K562 (cell line): Measurements from ENCODE around the gene SULT2A1. TPM values are rescaled to one million over a fixed set of nuclear protein-coding genes. Genes with fewer than 3 reads are reported as not detected.
A peak's percentile ranks its signal among the peaks of the same experiment; 100 is the strongest.

ENCODE experiments used
- ARID1B ChIP-seq: fragments of 450-650 bp; IDR thresholded peaks from 2 replicates; pipeline ENCODE4 v1.6.1; 2016; ENCODE audit warnings: antibody characterized with exemption, mild to moderate bottlenecking, inconsistent platforms
- CBFA2T2 ChIP-seq: fragments of 450-650 bp; conservative IDR thresholded peaks from 2 replicates; pipeline ENCODE4 v1.6.1; 2017; ENCODE audit warnings: mild to moderate bottlenecking
- E2F4 ChIP-seq: sonication (generic); formaldehyde crosslinking; IDR thresholded peaks from 2 replicates; pipeline ENCODE4 v1.8.0; 2022; ENCODE audit warnings: mild to moderate bottlenecking, low read depth, missing genetic modification reagents
- ELF1 ChIP-seq: fragments of 200-800 bp; sonication (Bioruptor generic); IDR thresholded peaks from 2 replicates; pipeline ENCODE4 v1.6.1; 2016; ENCODE audit warnings: missing genetic modification characterization, missing compliant biosample characterization
- FOXK2 ChIP-seq, 2 experiments: fragments of 450-650 bp; IDR thresholded peaks in 1 of 2; conservative IDR thresholded peaks in 1 of 2; 2 replicates each; pipeline ENCODE4 v1.6.1; 2016; ENCODE audit warnings: low read depth in 2 of 2, mild to moderate bottlenecking in 1 of 2
- GABPA ChIP-seq: fragments of 200-800 bp; sonication (Bioruptor generic); conservative IDR thresholded peaks from 2 replicates; pipeline ENCODE4 v1.6.1; 2016; ENCODE audit warnings: low read depth, missing genetic modification characterization, missing compliant biosample characterization
- HCFC1 ChIP-seq: IDR thresholded peaks from 2 replicates; pipeline ENCODE4 v1.6.1; 2012; ENCODE audit warnings: low read depth, low read length, improper control_type of control experiment
- IRF2 ChIP-seq: sonication (generic); formaldehyde crosslinking; IDR thresholded peaks from 2 replicates; pipeline ENCODE4 v1.8.1; 2022; ENCODE audit warnings: mild to moderate bottlenecking, missing genetic modification reagents
- JUND ChIP-seq, 2 experiments: IDR thresholded peaks; 2 replicates in 1 of 2; 3 replicates in 1 of 2; pipeline ENCODE4 v1.6.1; 2011; ENCODE audit warnings: borderline replicate concordance in 2 of 2, low read depth in 2 of 2, low read length in 2 of 2, improper control_type of control experiment in 1 of 2, missing biosample characterization in 1 of 2, missing genetic modification characterization in 1 of 2, missing genetic modification reagents in 1 of 2
- NCOA6 ChIP-seq: fragments of 450-650 bp; IDR thresholded peaks from 2 replicates; pipeline ENCODE4 v1.6.1; 2017; ENCODE audit warnings: mild to moderate bottlenecking
- NRF1 ChIP-seq, 2 experiments: fragments of 450-650 bp; IDR thresholded peaks in 1 of 2; conservative IDR thresholded peaks in 1 of 2; 2 replicates each; pipeline ENCODE4 v1.6.1; 2014; ENCODE audit warnings: mild to moderate bottlenecking in 2 of 2
- PREB ChIP-seq: sonication (generic); formaldehyde crosslinking; IDR thresholded peaks from 2 replicates; pipeline ENCODE4 v1.8.1; 2023; ENCODE audit warnings: mild to moderate bottlenecking, missing genetic modification reagents
- SMARCC2 ChIP-seq: fragments of 450-650 bp; IDR thresholded peaks from 2 replicates; pipeline ENCODE4 v1.6.1; 2017; ENCODE audit warnings: antibody characterized with exemption, moderate library complexity, mild to moderate bottlenecking, low read depth
- ZBTB1 ChIP-seq: sonication (generic); formaldehyde crosslinking; IDR thresholded peaks from 2 replicates; pipeline ENCODE4 v1.8.1; 2023; ENCODE audit warnings: missing genetic modification reagents, low read depth, mild to moderate bottlenecking, borderline replicate concordance
- ZNF449 ChIP-seq: fragments of 250-450 bp; sonication (Bioruptor Pico); IDR thresholded peaks from 2 replicates; pipeline ENCODE4 v1.8.0; 2022; ENCODE audit warnings: moderate library complexity, mild to moderate bottlenecking, inconsistent platforms
- polyA plus RNA-seq, 8 experiments: library from polyadenylated mRNA; depleted of rRNA in 4 of 8; stranded (reverse) in 5 of 8; unstranded in 3 of 8; fragments of >200 nt; fragmentation: Nextera tagmentation in 2 of 8; fragmentation: Illumina TruSeq in 1 of 8; extraction: Ambion mirVana in 2 of 8; extraction: Trizol in 1 of 8; gene quantifications; 2 replicates each; pipeline versions ENCODE4 v1.2.1 to v1.2.3, GENCODE V29; 2011 to 2014; ENCODE audit warnings: inconsistent platforms in 1 of 8, missing spikeins in 1 of 8
- total RNA-seq, 7 experiments: library from RNA; depleted of rRNA in 6 of 7; stranded (reverse); fragments of >200 nt in 6 of 7; fragmentation: Illumina TruSeq in 2 of 7; extraction: Trizol in 2 of 7; gene quantifications; 2 replicates each; pipeline versions ENCODE4 v1.2.1 to v1.2.3, GENCODE V29; 2011 to 2021; ENCODE audit warnings: low replicate concordance in 1 of 7
- TF ChIP-seq, protein P1 (sequence below): fragments of 200-800 bp; sonication (Bioruptor generic); IDR thresholded peaks from 2 replicates; pipeline ENCODE4 v1.6.1; 2016; ENCODE audit warnings: missing genetic modification characterization, missing compliant biosample characterization

The SULT2A1 gene
- total and polyA plus RNA-seq, 9 of the 15 experiments (the other 6 are each of a cell fraction or from before 2014, with no cell fraction given), result 0.03 to 0.25 (median 0.07) TPM; not detected in 4

GRCh38 chr19:47891923-47892666, 6.0 kb upstream of the SULT2A1 start (continued):
- TF ChIP-seq, protein P1, sequence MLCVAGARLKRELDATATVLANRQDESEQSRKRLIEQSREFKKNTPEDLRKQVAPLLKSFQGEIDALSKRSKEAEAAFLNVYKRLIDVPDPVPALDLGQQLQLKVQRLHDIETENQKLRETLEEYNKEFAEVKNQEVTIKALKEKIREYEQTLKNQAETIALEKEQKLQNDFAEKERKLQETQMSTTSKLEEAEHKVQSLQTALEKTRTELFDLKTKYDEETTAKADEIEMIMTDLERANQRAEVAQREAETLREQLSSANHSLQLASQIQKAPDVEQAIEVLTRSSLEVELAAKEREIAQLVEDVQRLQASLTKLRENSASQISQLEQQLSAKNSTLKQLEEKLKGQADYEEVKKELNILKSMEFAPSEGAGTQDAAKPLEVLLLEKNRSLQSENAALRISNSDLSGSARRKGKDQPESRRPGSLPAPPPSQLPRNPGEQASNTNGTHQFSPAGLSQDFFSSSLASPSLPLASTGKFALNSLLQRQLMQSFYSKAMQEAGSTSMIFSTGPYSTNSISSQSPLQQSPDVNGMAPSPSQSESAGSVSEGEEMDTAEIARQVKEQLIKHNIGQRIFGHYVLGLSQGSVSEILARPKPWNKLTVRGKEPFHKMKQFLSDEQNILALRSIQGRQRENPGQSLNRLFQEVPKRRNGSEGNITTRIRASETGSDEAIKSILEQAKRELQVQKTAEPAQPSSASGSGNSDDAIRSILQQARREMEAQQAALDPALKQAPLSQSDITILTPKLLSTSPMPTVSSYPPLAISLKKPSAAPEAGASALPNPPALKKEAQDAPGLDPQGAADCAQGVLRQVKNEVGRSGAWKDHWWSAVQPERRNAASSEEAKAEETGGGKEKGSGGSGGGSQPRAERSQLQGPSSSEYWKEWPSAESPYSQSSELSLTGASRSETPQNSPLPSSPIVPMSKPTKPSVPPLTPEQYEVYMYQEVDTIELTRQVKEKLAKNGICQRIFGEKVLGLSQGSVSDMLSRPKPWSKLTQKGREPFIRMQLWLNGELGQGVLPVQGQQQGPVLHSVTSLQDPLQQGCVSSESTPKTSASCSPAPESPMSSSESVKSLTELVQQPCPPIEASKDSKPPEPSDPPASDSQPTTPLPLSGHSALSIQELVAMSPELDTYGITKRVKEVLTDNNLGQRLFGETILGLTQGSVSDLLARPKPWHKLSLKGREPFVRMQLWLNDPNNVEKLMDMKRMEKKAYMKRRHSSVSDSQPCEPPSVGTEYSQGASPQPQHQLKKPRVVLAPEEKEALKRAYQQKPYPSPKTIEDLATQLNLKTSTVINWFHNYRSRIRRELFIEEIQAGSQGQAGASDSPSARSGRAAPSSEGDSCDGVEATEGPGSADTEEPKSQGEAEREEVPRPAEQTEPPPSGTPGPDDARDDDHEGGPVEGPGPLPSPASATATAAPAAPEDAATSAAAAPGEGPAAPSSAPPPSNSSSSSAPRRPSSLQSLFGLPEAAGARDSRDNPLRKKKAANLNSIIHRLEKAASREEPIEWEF, result peak; percentile 97
- TF ChIP-seq ZBTB1 (CRISPR knock-in tag) (no peak), E2F4 (CRISPR knock-in tag) (no peak), PREB (CRISPR knock-in tag) (no peak), JUND (IDR thresholded peaks at IDR 0.05; ENCODE audit: borderline replicate concordance, low read depth, low read length) (peak; percentile 61), JUND (tag; IDR thresholded peaks at IDR 0.05; ENCODE audit: borderline replicate concordance, low read depth, low read length) (peak; percentile 79; the same call in 2 of the 3 replicates), ELF1 (tag) (no peak), CBFA2T2 (peak; percentile 100), ARID1B (peak; percentile 100), HCFC1 (no peak), NRF1 (conservative IDR thresholded peaks at IDR 0.05 in 1 of 2, IDR thresholded peaks at IDR 0.05 in 1 of 2) (peak; percentile 38 to 43; a peak in 3 of 4 replicates), IRF2 (CRISPR knock-in tag) (no peak), FOXK2 (conservative IDR thresholded peaks at IDR 0.05 in 1 of 2, IDR thresholded peaks at IDR 0.05 in 1 of 2; ENCODE audit: low read depth in 2 of 2) (peak; percentile 45 to 48), NCOA6 (no peak), ZNF449 (CRISPR knock-in tag) (peak; percentile 86; the same call in 1 of the 2 replicates), SMARCC2 (peak; percentile 97), GABPA (tag) (peak; percentile 67)
